ENCODE results near the gene TMEM11.

Gene TMEM11

DNA sequence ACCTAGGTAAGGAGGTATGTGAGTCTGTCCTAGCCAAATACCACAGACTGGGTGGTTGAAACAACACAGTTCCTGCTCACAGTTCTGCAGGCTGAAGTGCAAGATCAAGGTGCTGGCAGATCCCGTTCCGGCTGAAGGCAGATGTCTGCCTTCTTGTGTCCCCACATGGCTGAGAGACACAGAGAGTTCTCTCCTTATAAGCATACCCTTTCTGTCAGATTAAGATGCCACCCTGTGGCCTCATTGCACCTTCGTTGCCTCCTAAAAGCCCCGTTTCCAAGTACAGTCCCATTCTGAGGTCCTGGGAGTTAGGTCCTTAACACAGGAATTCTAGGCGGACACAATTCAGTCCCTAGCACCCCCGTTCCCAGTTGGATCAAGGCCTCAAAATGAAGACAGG is 9.1 kb upstream of the TMEM11 start:
- Histone ChIP-seq H4K20me1 (ENCODE audit: control insufficient read depth, insufficient read depth, low read depth, low read length) (peaks cover 6% of the 10 kb centered on the region; the same call in 1 of the 2 replicates), H3K27ac (ENCODE audit: low read depth, low read length) (no peak overlapping the region), H3K9me2 (replicated peaks; ENCODE audit: control insufficient read depth, low read length) (no peaks in the 10 kb centered on the region), H3K4me3 (ENCODE audit: low read length) (no peak overlapping the region), H3K27me3 (ENCODE audit: control insufficient read depth, low read length) (no peaks in the 10 kb centered on the region), H3K9me3 (ENCODE audit: control insufficient read depth, insufficient read depth, low read length) (no peaks in the 10 kb centered on the region), H3F3A (ENCODE audit: control insufficient read depth, insufficient read depth) (no peaks in the 10 kb centered on the region; the same call in 1 of the 2 replicates), H3K4me1 (ENCODE audit: control insufficient read depth, low read length) (no peaks in the 10 kb centered on the region), H3K79me2 (ENCODE audit: control insufficient read depth, low read length) (peaks cover 17% of the 10 kb centered on the region), H3K36me3 (ENCODE audit: control insufficient read depth, low read length) (peaks cover 25% of the 10 kb centered on the region), H3K4me2 (ENCODE audit: low read length) (no peak overlapping the region)
- TF ChIP-seq, protein P1, sequence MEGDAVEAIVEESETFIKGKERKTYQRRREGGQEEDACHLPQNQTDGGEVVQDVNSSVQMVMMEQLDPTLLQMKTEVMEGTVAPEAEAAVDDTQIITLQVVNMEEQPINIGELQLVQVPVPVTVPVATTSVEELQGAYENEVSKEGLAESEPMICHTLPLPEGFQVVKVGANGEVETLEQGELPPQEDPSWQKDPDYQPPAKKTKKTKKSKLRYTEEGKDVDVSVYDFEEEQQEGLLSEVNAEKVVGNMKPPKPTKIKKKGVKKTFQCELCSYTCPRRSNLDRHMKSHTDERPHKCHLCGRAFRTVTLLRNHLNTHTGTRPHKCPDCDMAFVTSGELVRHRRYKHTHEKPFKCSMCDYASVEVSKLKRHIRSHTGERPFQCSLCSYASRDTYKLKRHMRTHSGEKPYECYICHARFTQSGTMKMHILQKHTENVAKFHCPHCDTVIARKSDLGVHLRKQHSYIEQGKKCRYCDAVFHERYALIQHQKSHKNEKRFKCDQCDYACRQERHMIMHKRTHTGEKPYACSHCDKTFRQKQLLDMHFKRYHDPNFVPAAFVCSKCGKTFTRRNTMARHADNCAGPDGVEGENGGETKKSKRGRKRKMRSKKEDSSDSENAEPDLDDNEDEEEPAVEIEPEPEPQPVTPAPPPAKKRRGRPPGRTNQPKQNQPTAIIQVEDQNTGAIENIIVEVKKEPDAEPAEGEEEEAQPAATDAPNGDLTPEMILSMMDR (IDR thresholded peaks at IDR 0.05; ENCODE audit: low read depth, low read length, poor library complexity, severe bottlenecking) = no peak
- no peak for TF ChIP-seq EZH2phosphoT487 (IDR thresholded peaks at IDR 0.05; ENCODE audit: borderline replicate concordance, low read length)

DNA sequence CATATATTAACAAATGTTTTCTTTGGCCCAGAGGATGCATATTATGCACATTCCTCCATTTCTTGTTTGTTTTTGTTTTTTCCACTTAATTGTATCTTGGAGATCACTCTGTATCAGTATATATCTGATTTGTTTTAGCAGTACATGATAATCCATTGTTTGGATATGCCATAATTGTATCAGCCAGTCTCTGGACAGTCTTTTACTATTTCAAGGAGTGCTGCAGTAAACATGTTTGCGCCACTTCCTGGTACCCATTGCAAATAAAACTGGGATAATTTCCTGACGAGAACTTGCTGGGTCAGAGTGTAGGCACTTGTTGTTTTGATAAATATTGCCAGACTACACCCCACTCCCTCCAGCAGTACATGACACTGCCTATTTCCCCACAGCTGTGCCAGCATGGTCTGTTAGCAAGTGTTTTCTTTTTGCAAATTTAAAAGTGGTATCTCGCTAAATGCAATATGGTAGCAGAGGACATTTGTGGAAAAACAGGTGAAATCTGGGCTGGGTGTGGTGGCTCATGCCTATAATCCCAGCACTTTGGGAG is 4.9 kb upstream of the TMEM11 start:
- H3K4me2 ChIP-seq (ENCODE audit: low read length) = no peak overlapping the region
- H3K36me3 ChIP-seq (ENCODE audit: control insufficient read depth, low read length) = peaks cover 38% of the 10 kb centered on the region
- no peaks in the 10 kb centered on the region for H3K27me3 ChIP-seq (ENCODE audit: control insufficient read depth, low read length)
- TF ChIP-seq, protein P1 (IDR thresholded peaks at IDR 0.05; ENCODE audit: low read depth, low read length, poor library complexity, severe bottlenecking) = no peak
- no peak for TF ChIP-seq EZH2phosphoT487 (IDR thresholded peaks at IDR 0.05; ENCODE audit: borderline replicate concordance, low read length)
- peaks cover 6% of the 10 kb centered on the region; the same call in 1 of the 2 replicates for H4K20me1 ChIP-seq (ENCODE audit: control insufficient read depth, insufficient read depth, low read depth, low read length)
- peaks cover 12% of the 10 kb centered on the region for H3K4me1 ChIP-seq (ENCODE audit: control insufficient read depth, low read length)
- H3K9me3 ChIP-seq (ENCODE audit: control insufficient read depth, insufficient read depth, low read length) = no peaks in the 10 kb centered on the region
- H3F3A ChIP-seq (ENCODE audit: control insufficient read depth, insufficient read depth) = no peaks in the 10 kb centered on the region; the same call in 1 of the 2 replicates
- H3K27ac ChIP-seq (ENCODE audit: low read depth, low read length) = no peak overlapping the region
- H3K4me3 ChIP-seq (ENCODE audit: low read length) = no peak overlapping the region
- no peaks in the 10 kb centered on the region for H3K9me2 ChIP-seq (replicated peaks; ENCODE audit: control insufficient read depth, low read length)
- H3K79me2 ChIP-seq (ENCODE audit: control insufficient read depth, low read length) = peaks cover 55% of the 10 kb centered on the region

DNA sequence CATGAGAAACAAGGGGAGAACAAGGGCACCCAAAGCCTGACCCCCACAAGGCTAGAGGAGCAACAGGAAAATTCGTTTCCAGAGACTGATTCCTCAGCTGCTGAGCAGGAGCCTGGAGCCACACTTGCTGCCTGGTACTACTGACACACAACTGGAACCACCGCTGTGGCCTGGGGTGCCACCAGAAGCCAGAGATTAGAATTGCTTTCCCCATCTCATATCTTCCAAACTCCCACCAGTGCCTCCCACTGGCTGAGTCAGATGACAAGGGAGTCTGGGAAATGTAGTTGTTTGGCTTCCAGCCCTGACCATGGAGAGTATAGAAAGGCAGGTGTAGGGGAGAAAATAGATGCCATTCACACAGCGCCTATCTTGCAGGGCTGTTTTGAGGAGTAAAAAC is 4.1 kb upstream of the TMEM11 start:
- Histone ChIP-seq H3K4me2 (ENCODE audit: low read length) (no peak overlapping the region), H3K9me3 (ENCODE audit: control insufficient read depth, insufficient read depth, low read length) (no peaks in the 10 kb centered on the region), H3K27ac (ENCODE audit: low read depth, low read length) (no peak overlapping the region), H3K4me3 (ENCODE audit: low read length) (no peak overlapping the region), H3K9me2 (replicated peaks; ENCODE audit: control insufficient read depth, low read length) (no peaks in the 10 kb centered on the region), H3F3A (ENCODE audit: control insufficient read depth, insufficient read depth) (no peaks in the 10 kb centered on the region; the same call in 1 of the 2 replicates), H3K4me1 (ENCODE audit: control insufficient read depth, low read length) (peaks cover 12% of the 10 kb centered on the region), H3K27me3 (ENCODE audit: control insufficient read depth, low read length) (no peaks in the 10 kb centered on the region), H3K36me3 (ENCODE audit: control insufficient read depth, low read length) (peaks cover 45% of the 10 kb centered on the region), H3K79me2 (ENCODE audit: control insufficient read depth, low read length) (peaks cover 63% of the 10 kb centered on the region), H4K20me1 (ENCODE audit: control insufficient read depth, insufficient read depth, low read depth, low read length) (peaks cover 6% of the 10 kb centered on the region; the same call in 1 of the 2 replicates)
- TF ChIP-seq, protein P1 (IDR thresholded peaks at IDR 0.05; ENCODE audit: low read depth, low read length, poor library complexity, severe bottlenecking) = no peak
- TF ChIP-seq EZH2phosphoT487 (IDR thresholded peaks at IDR 0.05; ENCODE audit: borderline replicate concordance, low read length) = no peak
